HG03064 (cell line): ENCODE results near the gene KRTAP9-6.

Experiments used
- ATAC-seq: cut with Tn5 transposase; IDR thresholded peaks from one replicate; pipeline ENCODE4 v1.9.1; 2021; ENCODE audit warnings: low read depth; ENCODE audit not compliant: unreplicated experiment

KRTAP9-6 gene

GRCh38 chr17:41315204-41315794, 50.1 kb downstream of the KRTAP9-6 start, which contains the start of gene KRTAP17-1:
Gene KRTAP17-1, minus strand, starts transcription at chr17:41315710. Its CDS starts 60 bp downstream, at chr17:41315650.
- ATAC-seq: no peak
